ENCODE data around the gene PPP2R3A. TPM values are rescaled to one million over a fixed set of nuclear protein-coding genes. Genes with fewer than 3 reads are reported as not detected.
A peak's percentile ranks its signal among the peaks of the same experiment; 100 is the strongest.

The PPP2R3A gene
- total and polyA plus RNA-seq, 2 of the 13 experiments (the other 11 are each of a cell fraction or from before 2014, with no cell fraction given) = 0.07 to 0.12 TPM

DNA sequence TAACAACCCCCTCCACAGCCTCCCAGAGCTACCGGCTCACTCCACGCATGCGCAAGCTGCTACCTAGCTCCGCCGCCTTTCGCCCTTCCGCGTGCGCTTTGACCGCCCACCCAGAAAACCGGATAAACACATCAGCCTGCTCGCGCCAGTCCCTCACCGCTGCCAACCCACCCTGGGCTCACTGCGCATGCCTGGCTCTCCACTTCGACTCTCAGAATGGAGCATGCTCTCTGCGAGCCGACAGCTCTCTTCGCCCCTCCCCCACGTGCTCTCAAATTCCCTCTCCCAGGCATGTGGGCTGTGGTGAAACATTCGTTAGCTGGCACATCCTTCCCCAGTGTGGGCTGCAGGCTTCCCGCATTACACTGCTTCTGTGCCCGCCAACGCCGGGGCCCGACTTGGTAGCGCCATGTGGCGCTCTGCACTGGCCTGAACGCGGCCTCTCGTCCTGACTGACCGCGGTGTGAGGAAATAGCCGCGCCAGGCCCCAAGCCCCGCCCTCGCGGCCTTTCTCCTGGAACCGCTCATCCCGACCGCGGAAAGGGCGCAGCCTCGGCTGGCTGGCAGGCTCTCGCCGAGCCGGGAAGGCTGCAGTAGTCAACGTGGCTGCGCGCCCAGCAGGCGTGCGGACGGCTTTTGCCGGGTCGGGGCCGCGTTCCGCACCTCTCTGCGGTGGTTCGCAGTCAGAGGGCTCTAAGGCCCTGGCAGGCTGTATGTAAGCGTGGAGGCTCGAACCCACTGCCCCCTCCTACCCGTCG lies 231.1 kb downstream of the PPP2R3A start (continued):
- TF ChIP-seq ADNP (CRISPR knock-in tag; IDR thresholded peaks at IDR 0.05) = peak; percentile 13; the same call in 1 of the 2 replicates
- TF ChIP-seq ZNF343 (CRISPR knock-in tag; IDR thresholded peaks at IDR 0.05) = peak; percentile 89
- 0 out of 2 replicates have a peak, but pooled peaks have one; percentile 78 for TF ChIP-seq ZBTB8A (CRISPR knock-in tag; IDR thresholded peaks at IDR 0.05; ENCODE audit: borderline replicate concordance, low read depth)
- TF ChIP-seq PAX8 (CRISPR knock-in tag; IDR thresholded peaks at IDR 0.05; ENCODE audit: borderline replicate concordance) = no peak; the same call in 1 of the 2 replicates
- TF ChIP-seq SIN3A (IDR thresholded peaks at IDR 0.05; ENCODE audit: borderline replicate concordance, low read depth, low read length) = peak; percentile 67; the same call in 1 of the 2 replicates
- peak; percentile 94 for TF ChIP-seq NAIF1 (CRISPR knock-in tag; IDR thresholded peaks at IDR 0.05; ENCODE audit: borderline replicate concordance)
- TF ChIP-seq SRSF9 (IDR thresholded peaks at IDR 0.05; ENCODE audit: borderline replicate concordance, insufficient read depth, low read depth, low read length, poor library complexity, severe bottlenecking) = no peak
- no peak; the same call in 1 of the 2 replicates for TF ChIP-seq NFIC (IDR thresholded peaks at IDR 0.05; ENCODE audit: low read length)
- TF ChIP-seq DPF2 (CRISPR knock-in tag; IDR thresholded peaks at IDR 0.05; ENCODE audit: borderline replicate concordance, low read depth) = no peak
- TF ChIP-seq, protein P1, sequence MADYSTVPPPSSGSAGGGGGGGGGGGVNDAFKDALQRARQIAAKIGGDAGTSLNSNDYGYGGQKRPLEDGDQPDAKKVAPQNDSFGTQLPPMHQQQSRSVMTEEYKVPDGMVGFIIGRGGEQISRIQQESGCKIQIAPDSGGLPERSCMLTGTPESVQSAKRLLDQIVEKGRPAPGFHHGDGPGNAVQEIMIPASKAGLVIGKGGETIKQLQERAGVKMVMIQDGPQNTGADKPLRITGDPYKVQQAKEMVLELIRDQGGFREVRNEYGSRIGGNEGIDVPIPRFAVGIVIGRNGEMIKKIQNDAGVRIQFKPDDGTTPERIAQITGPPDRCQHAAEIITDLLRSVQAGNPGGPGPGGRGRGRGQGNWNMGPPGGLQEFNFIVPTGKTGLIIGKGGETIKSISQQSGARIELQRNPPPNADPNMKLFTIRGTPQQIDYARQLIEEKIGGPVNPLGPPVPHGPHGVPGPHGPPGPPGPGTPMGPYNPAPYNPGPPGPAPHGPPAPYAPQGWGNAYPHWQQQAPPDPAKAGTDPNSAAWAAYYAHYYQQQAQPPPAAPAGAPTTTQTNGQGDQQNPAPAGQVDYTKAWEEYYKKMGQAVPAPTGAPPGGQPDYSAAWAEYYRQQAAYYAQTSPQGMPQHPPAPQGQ (CRISPR knock-in tag; IDR thresholded peaks at IDR 0.05; ENCODE audit: borderline replicate concordance) = peak; percentile 88; the same call in 1 of the 2 replicates
- TF ChIP-seq ZFP41 (CRISPR knock-in tag; IDR thresholded peaks at IDR 0.05; ENCODE audit: borderline replicate concordance) = peak; percentile 93
- TF ChIP-seq U2AF1 (optimal IDR thresholded peaks at IDR 0.05; ENCODE audit: low read depth, low read length) = peak; percentile 94
- TF ChIP-seq, protein P2, sequence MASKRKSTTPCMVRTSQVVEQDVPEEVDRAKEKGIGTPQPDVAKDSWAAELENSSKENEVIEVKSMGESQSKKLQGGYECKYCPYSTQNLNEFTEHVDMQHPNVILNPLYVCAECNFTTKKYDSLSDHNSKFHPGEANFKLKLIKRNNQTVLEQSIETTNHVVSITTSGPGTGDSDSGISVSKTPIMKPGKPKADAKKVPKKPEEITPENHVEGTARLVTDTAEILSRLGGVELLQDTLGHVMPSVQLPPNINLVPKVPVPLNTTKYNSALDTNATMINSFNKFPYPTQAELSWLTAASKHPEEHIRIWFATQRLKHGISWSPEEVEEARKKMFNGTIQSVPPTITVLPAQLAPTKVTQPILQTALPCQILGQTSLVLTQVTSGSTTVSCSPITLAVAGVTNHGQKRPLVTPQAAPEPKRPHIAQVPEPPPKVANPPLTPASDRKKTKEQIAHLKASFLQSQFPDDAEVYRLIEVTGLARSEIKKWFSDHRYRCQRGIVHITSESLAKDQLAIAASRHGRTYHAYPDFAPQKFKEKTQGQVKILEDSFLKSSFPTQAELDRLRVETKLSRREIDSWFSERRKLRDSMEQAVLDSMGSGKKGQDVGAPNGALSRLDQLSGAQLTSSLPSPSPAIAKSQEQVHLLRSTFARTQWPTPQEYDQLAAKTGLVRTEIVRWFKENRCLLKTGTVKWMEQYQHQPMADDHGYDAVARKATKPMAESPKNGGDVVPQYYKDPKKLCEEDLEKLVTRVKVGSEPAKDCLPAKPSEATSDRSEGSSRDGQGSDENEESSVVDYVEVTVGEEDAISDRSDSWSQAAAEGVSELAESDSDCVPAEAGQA (IDR thresholded peaks at IDR 0.05; ENCODE audit: low read depth) = peak; percentile 66; the same call in 1 of the 2 replicates
- TF ChIP-seq, protein P2 (CRISPR knock-in tag; IDR thresholded peaks at IDR 0.05; ENCODE audit: borderline replicate concordance) = peak; percentile 96
- TF ChIP-seq, protein P3, sequence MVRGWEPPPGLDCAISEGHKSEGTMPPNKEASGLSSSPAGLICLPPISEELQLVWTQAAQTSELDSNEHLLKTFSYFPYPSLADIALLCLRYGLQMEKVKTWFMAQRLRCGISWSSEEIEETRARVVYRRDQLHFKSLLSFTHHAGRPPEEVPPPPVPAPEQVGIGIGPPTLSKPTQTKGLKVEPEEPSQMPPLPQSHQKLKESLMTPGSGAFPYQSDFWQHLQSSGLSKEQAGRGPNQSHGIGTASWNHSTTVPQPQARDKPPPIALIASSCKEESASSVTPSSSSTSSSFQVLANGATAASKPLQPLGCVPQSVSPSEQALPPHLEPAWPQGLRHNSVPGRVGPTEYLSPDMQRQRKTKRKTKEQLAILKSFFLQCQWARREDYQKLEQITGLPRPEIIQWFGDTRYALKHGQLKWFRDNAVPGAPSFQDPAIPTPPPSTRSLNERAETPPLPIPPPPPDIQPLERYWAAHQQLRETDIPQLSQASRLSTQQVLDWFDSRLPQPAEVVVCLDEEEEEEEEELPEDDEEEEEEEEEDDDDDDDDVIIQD (CRISPR knock-in tag; IDR thresholded peaks at IDR 0.05; ENCODE audit: low read depth) = peak; percentile 39; the same call in 1 of the 2 replicates

Data from HepG2 (cell line).